Measurements from ENCODE around the gene CLDN24. TPM values are rescaled to one million over a fixed set of nuclear protein-coding genes. Genes with fewer than 3 reads are reported as not detected.
A peak's percentile ranks its signal among the peaks of the same experiment; 100 is the strongest.

CLDN24 gene
- polyA plus RNA-seq, 2 of the 4 experiments (the other 2 are of a cell fraction) = not detected

DNA sequence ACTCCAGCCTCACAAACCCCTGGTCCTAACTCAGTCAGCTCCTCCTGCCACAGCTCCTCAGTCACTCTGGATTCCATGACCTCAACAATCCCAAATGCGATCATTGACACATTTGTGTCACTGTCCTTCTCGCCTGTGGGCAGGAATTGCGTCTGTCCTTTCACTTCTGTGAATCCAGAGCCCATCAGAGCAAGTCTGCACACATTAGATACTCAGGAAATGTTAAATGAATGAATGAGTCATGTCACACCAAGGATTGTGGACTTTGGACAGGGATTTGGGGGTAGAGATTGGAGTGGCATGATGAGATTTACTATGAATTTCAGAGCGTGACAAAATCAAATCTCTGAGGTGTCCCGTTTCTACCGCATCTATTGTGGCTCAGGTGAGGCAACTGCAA lies 11.8 kb upstream of the CLDN24 start:
- FAIRE-seq = no peak
- H3K27ac ChIP-seq = peak overlapping the region; percentile 76 to 77; a peak in 5 of 6 replicates

DNA sequence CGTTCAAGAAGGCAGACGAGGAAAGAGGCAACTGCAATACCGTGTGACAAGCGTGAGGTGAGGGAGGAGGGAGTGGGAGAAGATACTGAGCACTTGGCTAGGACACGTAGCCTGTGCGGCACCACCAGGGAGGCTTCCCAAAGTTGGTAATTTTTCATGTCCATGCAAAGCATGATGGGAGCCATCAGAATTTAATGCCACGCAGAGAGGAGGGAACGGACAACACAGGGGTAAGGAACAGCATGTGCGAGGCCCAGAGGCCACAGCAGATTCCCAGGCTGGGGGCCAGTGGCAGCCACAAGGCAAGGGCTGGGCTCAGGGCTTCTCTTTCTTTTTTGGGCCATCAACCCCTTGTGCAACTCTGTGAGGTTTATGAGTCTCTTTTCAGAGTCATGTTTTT lies 11.0 kb upstream of the CLDN24 start:
- CTCF ChIA-PET = interaction anchor here (1.0 kb wide), 1 partner anchor 73 kb away, joined by 3 read pairs; no protein-coding TSS in a partner anchor
- peaks cover 35% of the 10 kb centered on the region for H3K4me1 ChIP-seq
- POLR2A ChIA-PET = no interaction called here
- TF ChIP-seq, protein P1, sequence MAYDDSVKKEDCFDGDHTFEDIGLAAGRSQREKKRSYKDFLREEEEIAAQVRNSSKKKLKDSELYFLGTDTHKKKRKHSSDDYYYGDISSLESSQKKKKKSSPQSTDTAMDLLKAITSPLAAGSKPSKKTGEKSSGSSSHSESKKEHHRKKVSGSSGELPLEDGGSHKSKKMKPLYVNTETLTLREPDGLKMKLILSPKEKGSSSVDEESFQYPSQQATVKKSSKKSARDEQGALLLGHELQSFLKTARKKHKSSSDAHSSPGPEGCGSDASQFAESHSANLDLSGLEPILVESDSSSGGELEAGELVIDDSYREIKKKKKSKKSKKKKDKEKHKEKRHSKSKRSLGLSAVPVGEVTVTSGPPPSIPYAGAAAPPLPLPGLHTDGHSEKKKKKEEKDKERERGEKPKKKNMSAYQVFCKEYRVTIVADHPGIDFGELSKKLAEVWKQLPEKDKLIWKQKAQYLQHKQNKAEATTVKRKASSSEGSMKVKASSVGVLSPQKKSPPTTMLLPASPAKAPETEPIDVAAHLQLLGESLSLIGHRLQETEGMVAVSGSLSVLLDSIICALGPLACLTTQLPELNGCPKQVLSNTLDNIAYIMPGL (CRISPR knock-in tag; IDR thresholded peaks at IDR 0.05; ENCODE audit: borderline replicate concordance) = no peak
- no peak for TF ChIP-seq CBX2 (IDR thresholded peaks at IDR 0.05; ENCODE audit: borderline replicate concordance, low read depth)
- TF ChIP-seq HOXB5 (CRISPR knock-in tag; IDR thresholded peaks at IDR 0.05) = no peak
- TF ChIP-seq HDAC2 (IDR thresholded peaks at IDR 0.05) = no peak
- no peak for TF ChIP-seq HEYL (CRISPR knock-in tag; IDR thresholded peaks at IDR 0.05)
- TF ChIP-seq, protein P2, sequence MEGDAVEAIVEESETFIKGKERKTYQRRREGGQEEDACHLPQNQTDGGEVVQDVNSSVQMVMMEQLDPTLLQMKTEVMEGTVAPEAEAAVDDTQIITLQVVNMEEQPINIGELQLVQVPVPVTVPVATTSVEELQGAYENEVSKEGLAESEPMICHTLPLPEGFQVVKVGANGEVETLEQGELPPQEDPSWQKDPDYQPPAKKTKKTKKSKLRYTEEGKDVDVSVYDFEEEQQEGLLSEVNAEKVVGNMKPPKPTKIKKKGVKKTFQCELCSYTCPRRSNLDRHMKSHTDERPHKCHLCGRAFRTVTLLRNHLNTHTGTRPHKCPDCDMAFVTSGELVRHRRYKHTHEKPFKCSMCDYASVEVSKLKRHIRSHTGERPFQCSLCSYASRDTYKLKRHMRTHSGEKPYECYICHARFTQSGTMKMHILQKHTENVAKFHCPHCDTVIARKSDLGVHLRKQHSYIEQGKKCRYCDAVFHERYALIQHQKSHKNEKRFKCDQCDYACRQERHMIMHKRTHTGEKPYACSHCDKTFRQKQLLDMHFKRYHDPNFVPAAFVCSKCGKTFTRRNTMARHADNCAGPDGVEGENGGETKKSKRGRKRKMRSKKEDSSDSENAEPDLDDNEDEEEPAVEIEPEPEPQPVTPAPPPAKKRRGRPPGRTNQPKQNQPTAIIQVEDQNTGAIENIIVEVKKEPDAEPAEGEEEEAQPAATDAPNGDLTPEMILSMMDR (IDR thresholded peaks at IDR 0.05) = no peak
- no peak for TF ChIP-seq KDM5A (IDR thresholded peaks at IDR 0.05)
- TF ChIP-seq ZC3H11A (IDR thresholded peaks at IDR 0.05) = no peak
- TF ChIP-seq CBX8 (IDR thresholded peaks at IDR 0.05) = no peak
- TF ChIP-seq SMC3 (IDR thresholded peaks at IDR 0.05) = no peak
- no peak for TF ChIP-seq CHD4 (IDR thresholded peaks at IDR 0.05; ENCODE audit: borderline replicate concordance)
- TF ChIP-seq RCOR1 (IDR thresholded peaks at IDR 0.05; ENCODE audit: low read depth, low read length) = no peak
- TF ChIP-seq HOXB13 (CRISPR knock-in tag; IDR thresholded peaks at IDR 0.05; ENCODE audit: low read depth) = no peak
- no peak for TF ChIP-seq RNF2 (IDR thresholded peaks at IDR 0.05; ENCODE audit: borderline replicate concordance, low read depth)
- TF ChIP-seq ZFP36 (IDR thresholded peaks at IDR 0.05; ENCODE audit: borderline replicate concordance, partially characterized antibody) = no peak
- TF ChIP-seq NFE2L2 (conservative IDR thresholded peaks at IDR 0.05; ENCODE audit: low read length) = no peak
- TF ChIP-seq MAFK (IDR thresholded peaks at IDR 0.05; ENCODE audit: partially characterized antibody) = no peak
- TF ChIP-seq ESRRA (IDR thresholded peaks at IDR 0.05; ENCODE audit: borderline replicate concordance, low read length) = no peak
- no peak for DNase-seq (ENCODE audit: low read depth in 1 of 2, low spot score in 1 of 2)
- H3K27ac ChIP-seq = peak overlapping the region in 1 of 2 experiments; percentile 77; a peak in 4 of 6 replicates
- no peak for ATAC-seq
- peak overlapping the region; percentile 67; the same call in 1 of the 3 replicates for H3K4me2 ChIP-seq
- H3K9me3 ChIP-seq = no peaks in the 10 kb centered on the region
- H3K4me3 ChIP-seq = no peak overlapping the region
- 96% methylated on average over 8 of the region's 9 CpGs for WGBS (ENCODE audit: missing lambda C conversion rate)
- FAIRE-seq = no peak

More for the DNA sequence above, 11.8 kb upstream of the CLDN24 start:
- POLR2A ChIA-PET = no interaction called here
- TF ChIP-seq FOSL2 (IDR thresholded peaks at IDR 0.05) (no peak), FOSL2 (CRISPR knock-in tag; IDR thresholded peaks at IDR 0.05) (peak; percentile 79), ESRRA (IDR thresholded peaks at IDR 0.05; ENCODE audit: borderline replicate concordance, low read length) (no peak), HOXA7 (CRISPR knock-in tag; IDR thresholded peaks at IDR 0.05) (no peak), TFCP2L1 (CRISPR knock-in tag; IDR thresholded peaks at IDR 0.05) (no peak), TP53 (CRISPR knock-in tag; IDR thresholded peaks at IDR 0.05) (no peak), HOXB5 (CRISPR knock-in tag; IDR thresholded peaks at IDR 0.05) (no peak), JUN (IDR thresholded peaks at IDR 0.05) (peak in 1 of 2 experiments; percentile 40; a peak in 1 of 5 replicates), NFE2L2 (conservative IDR thresholded peaks at IDR 0.05; ENCODE audit: low read length) (no peak), FOSB (CRISPR knock-in tag; IDR thresholded peaks at IDR 0.05) (no peak), BHLHE40 (IDR thresholded peaks at IDR 0.05; ENCODE audit: low read depth, low read length) (no peak), GATA3 (IDR thresholded peaks at IDR 0.05; ENCODE audit: borderline replicate concordance) (0 out of 2 replicates have a peak, but pooled peaks have one; percentile 20), JUNB (IDR thresholded peaks at IDR 0.05) (peak; percentile 42), HEYL (CRISPR knock-in tag; IDR thresholded peaks at IDR 0.05) (no peak), POLR2AphosphoS2 (conservative IDR thresholded peaks at IDR 0.05; ENCODE audit: low read length) (no peak), EHF (CRISPR knock-in tag; IDR thresholded peaks at IDR 0.05) (no peak), PHF8 (IDR thresholded peaks at IDR 0.05; ENCODE audit: borderline replicate concordance, low read depth) (no peak), FOXS1 (CRISPR knock-in tag; IDR thresholded peaks at IDR 0.05) (no peak), EHMT2 (IDR thresholded peaks at IDR 0.05; ENCODE audit: low read depth) (no peak), EP300 (IDR thresholded peaks at IDR 0.05) (0 out of 5 replicates have a peak, but pooled peaks of 1 of the 2 experiments have one; percentile 16), POLR2A (IDR thresholded peaks at IDR 0.05; ENCODE audit: low read length) (no peak)
- TF ChIP-seq, protein P3, sequence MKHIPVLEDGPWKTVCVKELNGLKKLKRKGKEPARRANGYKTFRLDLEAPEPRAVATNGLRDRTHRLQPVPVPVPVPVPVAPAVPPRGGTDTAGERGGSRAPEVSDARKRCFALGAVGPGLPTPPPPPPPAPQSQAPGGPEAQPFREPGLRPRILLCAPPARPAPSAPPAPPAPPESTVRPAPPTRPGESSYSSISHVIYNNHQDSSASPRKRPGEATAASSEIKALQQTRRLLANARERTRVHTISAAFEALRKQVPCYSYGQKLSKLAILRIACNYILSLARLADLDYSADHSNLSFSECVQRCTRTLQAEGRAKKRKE (CRISPR knock-in tag; IDR thresholded peaks at IDR 0.05; ENCODE audit: low read depth) = no peak
- ATAC-seq (peak; percentile 78 to 79), DNase-seq (ENCODE audit: low read depth in 1 of 2, low spot score in 1 of 2) (peak; percentile 31 to 66)
- CTCF ChIA-PET = no interaction called here
- H3K9me3 ChIP-seq = no peaks in the 10 kb centered on the region
- peaks cover 32% of the 10 kb centered on the region for H3K4me1 ChIP-seq
- WGBS (ENCODE audit: missing lambda C conversion rate) = 2% methylated on average over 6 of the region's 6 CpGs
- no peak overlapping the region for H3K4me3 ChIP-seq
- peak overlapping the region; percentile 67 for H3K4me2 ChIP-seq
